Astrocyte of the spinal cord (primary cell): ENCODE data around the gene ERVFRD-1.

ENCODE experiments used
- DNase-seq: peaks from one replicate; pipeline ENCODE4 v3.0.0; 2011; ENCODE audit warnings: low read depth, low spot score
- H3K4me3 ChIP-seq: 2 replicates; pipeline ENCODE4 v1.5.1; 2011; ENCODE audit warnings: low read depth, mild to moderate bottlenecking, low read length, moderate library complexity
- CTCF ChIP-seq: IDR thresholded peaks from 2 replicates; pipeline ENCODE4 v1.5.1; 2012; ENCODE audit warnings: low read depth, mild to moderate bottlenecking, low read length, inconsistent platforms
- in situ Hi-C: cut with HindIII; loops from 2 replicates; pipeline ENCODE4 v1.10.0; 2017; ENCODE audit warnings: low sequenced_read_pairs

Gene ERVFRD-1

GRCh38 chr6:11149551-11149950 lies 38.0 kb upstream of the ERVFRD-1 start:
- no peak for DNase-seq
- in situ Hi-C loops, result no loop called here
- H3K4me3 ChIP-seq, result no peak overlapping the region
- TF ChIP-seq CTCF, result no peak

GRCh38 chr6:11146117-11146826 lies 34.7 kb upstream of the ERVFRD-1 start:
- DNase-seq, result no peak
- in situ Hi-C loops, result no loop called here
- H3K4me3 ChIP-seq, result no peak overlapping the region
- TF ChIP-seq CTCF, result no peak

GRCh38 chr6:11144393-11144851 lies 32.9 kb upstream of the ERVFRD-1 start:
- TF ChIP-seq CTCF, result peak; percentile 94
- no peak overlapping the region for H3K4me3 ChIP-seq
- peak; percentile 79 for DNase-seq
- in situ Hi-C loops, result no loop called here

GRCh38 chr6:11143394-11144371 lies 32.2 kb upstream of the ERVFRD-1 start:
- peak; percentile 88 for DNase-seq
- in situ Hi-C loops, result no loop called here
- no peak for TF ChIP-seq CTCF
- H3K4me3 ChIP-seq, result no peak overlapping the region

- TF ChIP-seq CTCF, result no peak
- no peak for DNase-seq
- in situ Hi-C loops, result no loop called here
- H3K4me3 ChIP-seq, result no peak overlapping the region
These were observed 30.9 kb upstream of the ERVFRD-1 start for GRCh38 chr6:11142296-11143027.

- no peak for DNase-seq
- in situ Hi-C loops, result no loop called here
- no peak for TF ChIP-seq CTCF
- no peak overlapping the region for H3K4me3 ChIP-seq
These were observed 29.8 kb upstream of the ERVFRD-1 start for GRCh38 chr6:11141295-11141694.
